Thymus (tissue), 11 donors: ENCODE measurements around the gene MMADHC. TPM values are rescaled to one million over a fixed set of nuclear protein-coding genes. Genes with fewer than 3 reads are reported as not detected.

Source experiments
- DNase-seq, 9 donors: peaks; one replicate each; pipeline ENCODE4 v3.0.0-alpha.2; 2013; ENCODE audit warnings: low spot score in 9 of 9, low read depth in 6 of 9, missing footprints in 1 of 9
- H3K27ac ChIP-seq, 2 donors: one replicate each; pipeline ENCODE4 v1.5.1; 2013; ENCODE audit warnings: control low read depth in 1 of 2, low read depth in 1 of 2, low read length in 1 of 2, mild to moderate bottlenecking in 1 of 2, moderate library complexity in 1 of 2
- H3K27me3 ChIP-seq, 2 donors: one replicate each; pipeline ENCODE4 v1.5.1; 2013; ENCODE audit warnings: low read length in 1 of 2; ENCODE audit not compliant: control insufficient read depth in 2 of 2, insufficient read depth in 1 of 2
- H3K36me3 ChIP-seq, 2 donors: one replicate each; pipeline ENCODE4 v1.5.1; 2013; ENCODE audit warnings: low read length in 1 of 2, mild to moderate bottlenecking in 1 of 2, moderate library complexity in 1 of 2; ENCODE audit not compliant: control insufficient read depth in 2 of 2, insufficient read depth in 2 of 2
- H3K4me1 ChIP-seq, 2 donors: one replicate each; pipeline ENCODE4 v1.5.1; 2013; ENCODE audit warnings: low read length in 2 of 2; ENCODE audit not compliant: control insufficient read depth in 2 of 2, insufficient read depth in 2 of 2
- H3K4me3 ChIP-seq, 2 donors: one replicate each; pipeline ENCODE4 v1.5.1; 2013; ENCODE audit warnings: low read length in 2 of 2, control low read depth in 1 of 2, mild to moderate bottlenecking in 1 of 2
- H3K9me3 ChIP-seq, 2 donors: one replicate each; pipeline ENCODE4 v1.5.1; 2013; ENCODE audit warnings: low read length in 1 of 2, mild to moderate bottlenecking in 1 of 2; ENCODE audit not compliant: control insufficient read depth in 2 of 2, insufficient read depth in 1 of 2
- WGBS: extraction: QIAGEN DNeasy Blood & Tissue Kit; methylation state at CpG from one replicate; pipeline ENCODE4 v1.1.7; 2013; 5-methylcytosine and 5-hydroxymethylcytosine counted together
- polyA plus RNA-seq: library from polyadenylated mRNA; stranded (reverse); fragments of 200-250 nt; gene quantifications from one replicate; pipeline ENCODE4 v1.2.3, GENCODE V29; 2013
- total RNA-seq: library from RNA; stranded (reverse); fragments of 120-200 nt; gene quantifications from one replicate; pipeline ENCODE4 v1.2.4, GENCODE V29; 2013
- donor health status: healthy.

The MMADHC gene
- total and polyA plus RNA-seq, 2 donors = 95.9 to 131 TPM

GRCh38 chr2:149585166-149585885, 2.2 kb downstream of the MMADHC start:
- DNase-seq = peak in 1 of 9 donors; percentile 5
- Histone ChIP-seq H3K27me3 (no peaks in the 10 kb centered on the region), H3K4me3 (no peak overlapping the region), H3K36me3 (peaks cover 7 to 38% of the 10 kb centered on the region in 2 donors), H3K27ac (no peak overlapping the region), H3K9me3 (no peaks in the 10 kb centered on the region), H3K4me1 (peaks cover 3 to 6% of the 10 kb centered on the region in 2 donors)
- WGBS = 95% methylated on average over 2 of the region's 2 CpGs

- no peaks in the 10 kb centered on the region for H3K4me1 ChIP-seq
- H3K9me3 ChIP-seq = no peaks in the 10 kb centered on the region
- H3K27ac ChIP-seq = no peak overlapping the region
- DNase-seq = no peak
- no peaks in the 10 kb centered on the region for H3K27me3 ChIP-seq
- no peak overlapping the region for H3K4me3 ChIP-seq
- peaks cover 21 to 71% of the 10 kb centered on the region in 2 donors for H3K36me3 ChIP-seq
- 97% methylated on average over 7 of the region's 7 CpGs for WGBS
These were observed 7.3 kb downstream of the MMADHC start for GRCh38 chr2:149579972-149580882.

DNA sequence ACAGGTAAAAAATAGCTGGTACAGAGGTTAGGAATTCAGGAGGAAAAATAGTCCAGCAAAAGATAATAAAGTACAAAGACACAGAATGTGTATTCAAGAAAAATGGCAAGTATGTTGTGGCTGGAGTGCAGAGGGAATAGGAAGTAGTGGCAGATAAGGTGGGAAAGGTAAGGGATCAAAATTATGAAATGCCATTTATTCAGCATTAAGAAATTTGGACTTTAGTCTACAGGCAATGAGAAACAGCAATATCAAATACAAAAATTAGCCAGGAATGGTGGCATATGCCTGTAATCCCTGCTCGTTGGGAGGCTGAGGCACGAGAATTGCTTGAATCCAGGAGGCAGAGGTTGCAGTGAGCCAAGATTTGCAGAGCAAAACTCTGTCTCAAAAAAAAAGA, 10.3 kb downstream of the MMADHC start:
- H3K4me3 ChIP-seq = no peak overlapping the region
- no peaks in the 10 kb centered on the region for H3K27me3 ChIP-seq
- no peak overlapping the region for H3K27ac ChIP-seq
- peaks cover 37 to 74% of the 10 kb centered on the region in 2 donors for H3K36me3 ChIP-seq
- no peaks in the 10 kb centered on the region for H3K4me1 ChIP-seq
- no peak for DNase-seq
- H3K9me3 ChIP-seq = no peaks in the 10 kb centered on the region
- 99% methylated on average over 2 of the region's 2 CpGs for WGBS

DNA sequence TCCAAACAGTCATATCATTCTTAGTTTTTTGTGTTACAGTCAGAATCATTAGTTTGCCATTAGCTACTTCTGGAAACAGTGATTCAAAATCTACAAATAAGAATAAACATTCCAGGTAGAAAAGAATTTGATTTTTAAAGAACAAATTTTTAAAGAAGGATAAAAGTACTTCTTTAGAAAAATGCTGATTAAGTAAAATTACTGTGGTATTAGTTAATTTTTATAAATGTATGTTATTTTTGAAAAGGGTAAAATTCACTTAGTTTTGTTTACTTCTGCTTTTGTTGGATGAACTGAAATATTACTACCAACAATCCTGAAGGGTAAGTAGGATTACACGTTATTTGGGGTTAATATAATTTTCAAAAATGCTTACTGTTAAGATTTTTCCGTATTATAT, 11.8 kb downstream of the MMADHC start:
- no peaks in the 10 kb centered on the region for H3K4me1 ChIP-seq
- WGBS = 97% methylated on average over 2 of the region's 2 CpGs

GRCh38 chr2:149575277-149575676, 12.3 kb downstream of the MMADHC start:
- H3K4me1 ChIP-seq = no peaks in the 10 kb centered on the region
- H3K27me3 ChIP-seq = no peaks in the 10 kb centered on the region
- no peak overlapping the region for H3K27ac ChIP-seq
- no peak overlapping the region for H3K4me3 ChIP-seq
- H3K9me3 ChIP-seq = no peaks in the 10 kb centered on the region
- H3K36me3 ChIP-seq = peaks cover 31 to 63% of the 10 kb centered on the region in 2 donors
- DNase-seq = no peak

More for the DNA sequence above, 11.8 kb downstream of the MMADHC start:
- H3K4me3 ChIP-seq = no peak overlapping the region
- H3K27me3 ChIP-seq = no peaks in the 10 kb centered on the region
- no peak overlapping the region for H3K27ac ChIP-seq
- no peak for DNase-seq
- no peaks in the 10 kb centered on the region for H3K9me3 ChIP-seq
- peaks cover 35 to 66% of the 10 kb centered on the region in 2 donors for H3K36me3 ChIP-seq

- Histone ChIP-seq H3K4me1 (no peaks in the 10 kb centered on the region), H3K27ac (no peak overlapping the region), H3K27me3 (no peaks in the 10 kb centered on the region), H3K9me3 (no peaks in the 10 kb centered on the region), H3K4me3 (no peak overlapping the region), H3K36me3 (peaks cover 31 to 64% of the 10 kb centered on the region in 2 donors)
- WGBS = 97% methylated on average over 2 of the region's 2 CpGs
- no peak for DNase-seq
These were observed 13.8 kb downstream of the MMADHC start for GRCh38 chr2:149573760-149574159.

DNA sequence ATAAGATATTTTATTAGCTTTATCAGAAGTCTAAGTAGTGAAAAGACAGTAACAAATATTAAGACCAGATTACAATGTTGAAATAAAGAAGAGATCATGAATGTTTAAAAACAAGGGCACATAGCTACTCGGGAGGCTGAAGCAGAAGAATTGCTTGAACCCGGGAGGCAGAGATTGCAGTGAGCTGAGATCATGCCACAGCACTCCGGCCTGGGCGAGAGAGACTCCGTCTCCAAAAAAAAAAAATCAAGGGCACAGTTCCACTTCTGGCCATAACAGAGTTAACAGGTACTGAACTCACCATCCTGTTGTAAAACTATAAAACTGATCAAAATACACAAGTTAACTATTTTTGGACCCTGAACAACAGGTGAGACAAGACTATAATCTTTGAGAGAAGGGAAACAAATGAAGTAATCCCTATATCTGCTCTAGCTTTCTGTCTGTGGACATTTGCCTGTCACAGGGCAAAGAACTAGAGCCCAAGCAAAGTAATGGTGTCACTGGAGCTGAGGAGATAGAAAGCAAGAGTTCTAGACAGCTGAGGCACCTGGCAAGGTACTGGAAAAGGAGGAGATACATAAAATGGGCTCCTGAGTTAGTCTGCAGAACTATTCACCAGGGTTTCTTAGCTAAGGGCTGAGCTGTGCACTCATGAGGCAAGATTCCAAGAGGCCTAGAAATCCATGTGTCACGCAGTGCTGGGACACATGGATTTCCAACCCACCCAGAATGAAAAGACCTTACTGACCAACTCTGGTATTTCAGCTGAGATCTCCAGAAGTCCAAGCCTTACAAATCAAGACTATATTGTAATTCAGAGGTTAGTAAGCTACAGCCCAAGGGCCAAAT, 15.2 kb downstream of the MMADHC start:
- no peaks in the 10 kb centered on the region for H3K4me1 ChIP-seq
- no peak overlapping the region for H3K4me3 ChIP-seq
- no peaks in the 10 kb centered on the region for H3K9me3 ChIP-seq
- no peaks in the 10 kb centered on the region for H3K27me3 ChIP-seq
- H3K36me3 ChIP-seq = peaks cover 29 to 59% of the 10 kb centered on the region in 2 donors
- DNase-seq = no peak
- WGBS = 97% methylated on average over 6 of the region's 6 CpGs
- no peak overlapping the region for H3K27ac ChIP-seq

GRCh38 chr2:149568138-149568537, 19.4 kb downstream of the MMADHC start:
- no peaks in the 10 kb centered on the region for H3K4me1 ChIP-seq
- H3K4me3 ChIP-seq = no peak overlapping the region
- H3K9me3 ChIP-seq = no peaks in the 10 kb centered on the region
- no peak overlapping the region for H3K27ac ChIP-seq
- peaks cover 14 to 46% of the 10 kb centered on the region in 2 donors for H3K36me3 ChIP-seq
- no peak for DNase-seq
- 98% methylated on average over 3 of the region's 3 CpGs for WGBS
- H3K27me3 ChIP-seq = no peaks in the 10 kb centered on the region
